ENCODE data around the gene NSA2. TPM values are rescaled to one million over a fixed set of nuclear protein-coding genes. Genes with fewer than 3 reads are reported as not detected.

NSA2 gene
- total and polyA plus RNA-seq, 2 of the 13 experiments (the other 11 are each of a cell fraction or from before 2014, with no cell fraction given): 33.0 to 101 TPM

DNA sequence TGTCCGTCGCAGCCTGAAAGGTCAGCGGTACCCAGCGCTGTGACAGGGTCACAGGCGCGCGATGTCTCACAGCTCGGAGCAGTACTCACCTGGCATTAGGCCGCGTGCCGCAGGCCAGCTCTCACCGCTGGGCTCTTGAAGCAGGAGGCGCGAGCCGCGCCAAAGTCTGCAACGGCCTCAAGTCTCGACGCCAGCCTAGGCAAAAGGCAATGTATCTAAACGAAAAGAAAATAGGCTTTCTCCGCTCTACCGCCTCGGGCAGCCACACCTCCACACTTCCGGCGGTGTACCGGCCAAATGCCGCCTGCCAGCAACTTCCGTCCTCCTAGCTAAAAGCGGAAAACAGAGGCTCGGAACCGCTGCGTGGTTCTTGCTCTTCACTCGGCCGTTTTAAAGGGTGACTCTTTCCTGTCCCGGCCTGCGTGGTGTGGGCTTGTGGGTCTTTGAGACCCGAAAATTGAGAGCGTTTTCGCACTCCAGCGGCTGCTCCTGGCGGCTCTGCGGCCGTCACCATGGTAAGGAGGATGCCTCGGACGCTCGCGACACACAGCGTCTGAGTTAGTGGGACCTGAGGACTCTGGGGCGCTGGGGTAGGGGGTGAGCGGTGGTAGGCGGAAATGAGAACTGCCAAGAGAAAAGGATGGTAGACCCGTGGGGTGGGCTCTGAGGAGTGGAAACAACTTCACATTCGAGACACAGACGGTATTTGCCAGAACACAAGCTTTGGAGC is at the start of gene NSA2, which contains the start of gene GFM2 (continued):
- TF ChIP-seq ZNF878 (CRISPR knock-in tag; IDR thresholded peaks at IDR 0.05): peak; percentile 49; the same call in 1 of the 2 replicates
- TF ChIP-seq GTF3A (CRISPR knock-in tag; conservative IDR thresholded peaks at IDR 0.05): no peak
- peak; percentile 87 for TF ChIP-seq MXD4 (CRISPR knock-in tag; IDR thresholded peaks at IDR 0.05)
- TF ChIP-seq MBNL3 (CRISPR knock-in tag; conservative IDR thresholded peaks at IDR 0.05): no peak; the same call in 1 of the 2 replicates
- TF ChIP-seq MTF2 (CRISPR knock-in tag; IDR thresholded peaks at IDR 0.05; ENCODE audit: borderline replicate concordance): no peak
- TF ChIP-seq SMAD1 (CRISPR knock-in tag; IDR thresholded peaks at IDR 0.05; ENCODE audit: borderline replicate concordance, low read depth): peak; percentile 72; the same call in 1 of the 2 replicates
- peak; percentile 89 for TF ChIP-seq SPEN (CRISPR knock-in tag; IDR thresholded peaks at IDR 0.05; ENCODE audit: low read depth)
- TF ChIP-seq ZNF773 (CRISPR knock-in tag; IDR thresholded peaks at IDR 0.05; ENCODE audit: borderline replicate concordance): peak; percentile 32; the same call in 1 of the 2 replicates
- TF ChIP-seq, protein P1, sequence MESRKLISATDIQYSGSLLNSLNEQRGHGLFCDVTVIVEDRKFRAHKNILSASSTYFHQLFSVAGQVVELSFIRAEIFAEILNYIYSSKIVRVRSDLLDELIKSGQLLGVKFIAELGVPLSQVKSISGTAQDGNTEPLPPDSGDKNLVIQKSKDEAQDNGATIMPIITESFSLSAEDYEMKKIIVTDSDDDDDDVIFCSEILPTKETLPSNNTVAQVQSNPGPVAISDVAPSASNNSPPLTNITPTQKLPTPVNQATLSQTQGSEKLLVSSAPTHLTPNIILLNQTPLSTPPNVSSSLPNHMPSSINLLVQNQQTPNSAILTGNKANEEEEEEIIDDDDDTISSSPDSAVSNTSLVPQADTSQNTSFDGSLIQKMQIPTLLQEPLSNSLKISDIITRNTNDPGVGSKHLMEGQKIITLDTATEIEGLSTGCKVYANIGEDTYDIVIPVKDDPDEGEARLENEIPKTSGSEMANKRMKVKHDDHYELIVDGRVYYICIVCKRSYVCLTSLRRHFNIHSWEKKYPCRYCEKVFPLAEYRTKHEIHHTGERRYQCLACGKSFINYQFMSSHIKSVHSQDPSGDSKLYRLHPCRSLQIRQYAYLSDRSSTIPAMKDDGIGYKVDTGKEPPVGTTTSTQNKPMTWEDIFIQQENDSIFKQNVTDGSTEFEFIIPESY (CRISPR knock-in tag; IDR thresholded peaks at IDR 0.05): peak; percentile 57; the same call in 1 of the 2 replicates
- TF ChIP-seq, protein P2, sequence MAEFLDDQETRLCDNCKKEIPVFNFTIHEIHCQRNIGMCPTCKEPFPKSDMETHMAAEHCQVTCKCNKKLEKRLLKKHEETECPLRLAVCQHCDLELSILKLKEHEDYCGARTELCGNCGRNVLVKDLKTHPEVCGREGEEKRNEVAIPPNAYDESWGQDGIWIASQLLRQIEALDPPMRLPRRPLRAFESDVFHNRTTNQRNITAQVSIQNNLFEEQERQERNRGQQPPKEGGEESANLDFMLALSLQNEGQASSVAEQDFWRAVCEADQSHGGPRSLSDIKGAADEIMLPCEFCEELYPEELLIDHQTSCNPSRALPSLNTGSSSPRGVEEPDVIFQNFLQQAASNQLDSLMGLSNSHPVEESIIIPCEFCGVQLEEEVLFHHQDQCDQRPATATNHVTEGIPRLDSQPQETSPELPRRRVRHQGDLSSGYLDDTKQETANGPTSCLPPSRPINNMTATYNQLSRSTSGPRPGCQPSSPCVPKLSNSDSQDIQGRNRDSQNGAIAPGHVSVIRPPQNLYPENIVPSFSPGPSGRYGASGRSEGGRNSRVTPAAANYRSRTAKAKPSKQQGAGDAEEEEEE (CRISPR knock-in tag; IDR thresholded peaks at IDR 0.05; ENCODE audit: borderline replicate concordance): peak; percentile 93; the same call in 1 of the 2 replicates
- TF ChIP-seq NCOA1 (CRISPR knock-in tag; IDR thresholded peaks at IDR 0.05): no peak
- no peak for TF ChIP-seq ZNF841 (CRISPR knock-in tag; IDR thresholded peaks at IDR 0.05; ENCODE audit: borderline replicate concordance)
- TF ChIP-seq ZNF230 (CRISPR knock-in tag; IDR thresholded peaks at IDR 0.05): peak; percentile 54; the same call in 1 of the 2 replicates
- peak; percentile 83; the same call in 2 of the 3 replicates for TF ChIP-seq MXI1 (IDR thresholded peaks at IDR 0.05; ENCODE audit: borderline replicate concordance, low read depth, low read length)
- peak; percentile 70; the same call in 1 of the 2 replicates for TF ChIP-seq ZFP41 (CRISPR knock-in tag; IDR thresholded peaks at IDR 0.05; ENCODE audit: borderline replicate concordance)
- TF ChIP-seq, protein P3, sequence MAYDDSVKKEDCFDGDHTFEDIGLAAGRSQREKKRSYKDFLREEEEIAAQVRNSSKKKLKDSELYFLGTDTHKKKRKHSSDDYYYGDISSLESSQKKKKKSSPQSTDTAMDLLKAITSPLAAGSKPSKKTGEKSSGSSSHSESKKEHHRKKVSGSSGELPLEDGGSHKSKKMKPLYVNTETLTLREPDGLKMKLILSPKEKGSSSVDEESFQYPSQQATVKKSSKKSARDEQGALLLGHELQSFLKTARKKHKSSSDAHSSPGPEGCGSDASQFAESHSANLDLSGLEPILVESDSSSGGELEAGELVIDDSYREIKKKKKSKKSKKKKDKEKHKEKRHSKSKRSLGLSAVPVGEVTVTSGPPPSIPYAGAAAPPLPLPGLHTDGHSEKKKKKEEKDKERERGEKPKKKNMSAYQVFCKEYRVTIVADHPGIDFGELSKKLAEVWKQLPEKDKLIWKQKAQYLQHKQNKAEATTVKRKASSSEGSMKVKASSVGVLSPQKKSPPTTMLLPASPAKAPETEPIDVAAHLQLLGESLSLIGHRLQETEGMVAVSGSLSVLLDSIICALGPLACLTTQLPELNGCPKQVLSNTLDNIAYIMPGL (CRISPR knock-in tag; IDR thresholded peaks at IDR 0.05; ENCODE audit: borderline replicate concordance in 1 of 2, low read depth in 1 of 2): peak; percentile 89 to 91
- TF ChIP-seq, protein P4, sequence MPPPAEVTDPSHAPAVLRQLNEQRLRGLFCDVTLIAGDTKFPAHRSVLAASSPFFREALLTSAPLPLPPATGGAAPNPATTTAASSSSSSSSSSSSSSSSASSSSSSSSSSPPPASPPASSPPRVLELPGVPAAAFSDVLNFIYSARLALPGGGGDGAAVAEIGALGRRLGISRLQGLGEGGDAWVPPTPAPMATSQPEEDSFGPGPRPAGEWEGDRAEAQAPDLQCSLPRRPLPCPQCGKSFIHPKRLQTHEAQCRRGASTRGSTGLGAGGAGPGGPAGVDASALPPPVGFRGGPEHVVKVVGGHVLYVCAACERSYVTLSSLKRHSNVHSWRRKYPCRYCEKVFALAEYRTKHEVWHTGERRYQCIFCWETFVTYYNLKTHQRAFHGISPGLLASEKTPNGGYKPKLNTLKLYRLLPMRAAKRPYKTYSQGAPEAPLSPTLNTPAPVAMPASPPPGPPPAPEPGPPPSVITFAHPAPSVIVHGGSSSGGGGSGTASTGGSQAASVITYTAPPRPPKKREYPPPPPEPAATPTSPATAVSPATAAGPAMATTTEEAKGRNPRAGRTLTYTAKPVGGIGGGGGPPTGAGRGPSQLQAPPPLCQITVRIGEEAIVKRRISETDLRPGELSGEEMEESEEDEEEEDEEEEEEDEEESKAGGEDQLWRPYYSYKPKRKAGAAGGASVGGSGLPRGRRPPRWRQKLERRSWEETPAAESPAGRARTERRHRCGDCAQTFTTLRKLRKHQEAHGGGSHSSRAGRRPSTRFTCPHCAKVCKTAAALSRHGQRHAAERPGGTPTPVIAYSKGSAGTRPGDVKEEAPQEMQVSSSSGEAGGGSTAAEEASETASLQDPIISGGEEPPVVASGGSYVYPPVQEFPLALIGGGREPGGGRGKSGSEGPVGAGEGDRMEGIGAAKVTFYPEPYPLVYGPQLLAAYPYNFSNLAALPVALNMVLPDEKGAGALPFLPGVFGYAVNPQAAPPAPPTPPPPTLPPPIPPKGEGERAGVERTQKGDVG (CRISPR knock-in tag; IDR thresholded peaks at IDR 0.05; ENCODE audit: borderline replicate concordance): no peak; the same call in 1 of the 2 replicates
- no peak; the same call in 1 of the 2 replicates for TF ChIP-seq MAZ (IDR thresholded peaks at IDR 0.05; ENCODE audit: borderline replicate concordance, low read depth, low read length)
- peak; percentile 62; the same call in 1 of the 2 replicates for TF ChIP-seq MAZ (CRISPR knock-in tag; IDR thresholded peaks at IDR 0.05; ENCODE audit: low read depth)
